C1 segment of cervical spinal cord (tissue), 14 donors: ENCODE results near the gene PBXIP1.

ENCODE experiments used
- DNase-seq, 14 donors: peaks; one replicate each; lab custom pipeline; 2025; lab: John Stamatoyannopoulos, UW

The PBXIP1 gene

DNA sequence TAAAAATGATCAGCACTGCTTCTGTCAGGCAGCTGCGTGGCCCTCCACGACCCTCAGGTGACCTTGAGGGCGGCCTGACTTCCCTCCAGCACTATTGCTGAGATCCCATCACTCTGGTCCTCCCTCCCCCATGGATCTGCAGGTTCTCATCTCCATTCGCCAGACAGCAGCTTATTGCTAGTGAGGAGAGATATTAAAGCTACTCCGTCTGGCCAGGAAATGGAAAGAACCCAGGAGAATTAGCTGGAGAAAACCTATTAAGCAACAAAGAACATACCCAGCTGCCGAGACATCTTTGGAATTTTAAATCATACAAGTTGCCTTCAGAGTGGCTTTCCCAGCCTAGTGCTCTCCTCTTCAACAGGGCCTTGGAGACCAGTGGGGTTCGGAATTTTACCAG is 60.1 kb downstream of the PBXIP1 start:
- no peak for DNase-seq
